NCI-H226 (cell line): Measurements from ENCODE around the gene LUZP1.

Experiments
- DNase-seq: peaks from one replicate; pipeline ENCODE4 v3.0.0-alpha.2; 2015

Gene LUZP1

DNA sequence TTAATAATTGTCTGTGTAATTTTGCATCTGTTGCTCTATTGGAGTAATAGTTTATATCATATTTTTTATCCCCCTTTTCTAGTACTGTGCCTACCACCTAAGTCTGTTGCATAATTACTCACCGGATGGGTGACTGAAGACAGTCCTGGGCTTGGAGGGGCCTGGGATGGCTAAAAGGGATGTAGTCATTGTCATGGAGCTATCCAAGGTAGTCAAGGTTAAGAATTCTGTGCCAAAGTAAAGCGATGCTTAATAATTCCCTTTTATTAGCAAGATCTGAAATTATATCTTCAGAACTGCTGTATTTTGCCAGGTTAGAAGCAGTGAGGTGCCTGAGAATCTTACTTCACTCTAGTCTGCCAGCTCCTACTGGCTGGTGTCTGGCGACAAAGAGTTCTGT is 87.8 kb downstream of the LUZP1 start:
- no peak for DNase-seq

- DNase-seq, result no peak
These were observed 89.6 kb downstream of the LUZP1 start for GRCh38 chr1:23079025-23079424.

DNA sequence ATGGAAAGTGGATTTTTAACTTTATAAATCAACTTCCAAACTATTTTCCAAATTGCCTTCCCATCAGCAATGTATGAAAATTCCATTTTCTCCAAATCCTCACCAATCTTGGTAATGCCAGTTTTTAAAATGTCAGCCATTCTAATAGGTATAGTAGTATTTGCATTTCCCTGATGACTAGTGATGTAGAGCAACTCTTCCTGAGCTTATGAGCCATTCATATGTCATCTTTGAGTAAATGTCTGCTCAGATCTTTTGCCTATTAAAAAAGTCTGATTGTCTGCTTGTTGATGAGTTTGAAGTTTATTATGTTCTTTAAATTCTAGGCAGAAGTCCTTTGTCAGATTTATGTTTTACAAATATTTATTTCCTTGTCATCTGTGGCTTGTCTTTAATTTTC is 94.6 kb downstream of the LUZP1 start:
- DNase-seq, result no peak

- DNase-seq, result no peak
These were observed 99.0 kb downstream of the LUZP1 start for GRCh38 chr1:23069675-23070074.

DNA sequence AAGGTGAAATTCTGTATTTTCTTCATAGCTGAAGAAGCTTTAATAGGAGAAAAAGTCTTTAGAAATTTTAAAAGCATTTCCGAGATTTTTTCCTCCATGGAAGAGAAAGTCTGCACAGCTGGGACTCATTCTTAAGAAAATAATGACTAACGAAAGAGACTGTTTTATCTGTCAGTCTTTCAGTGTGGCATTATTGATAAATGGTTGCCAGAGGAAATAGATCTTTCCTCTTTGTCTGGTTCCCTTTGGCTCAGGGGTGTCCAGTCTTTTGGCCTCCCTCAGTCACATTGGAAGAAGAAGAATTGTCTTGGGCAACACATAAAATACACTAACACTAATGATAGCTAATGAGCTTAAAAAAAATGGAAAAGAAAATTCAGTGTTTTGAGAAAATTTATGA is 99.5 kb downstream of the LUZP1 start:
- no peak for DNase-seq

DNA sequence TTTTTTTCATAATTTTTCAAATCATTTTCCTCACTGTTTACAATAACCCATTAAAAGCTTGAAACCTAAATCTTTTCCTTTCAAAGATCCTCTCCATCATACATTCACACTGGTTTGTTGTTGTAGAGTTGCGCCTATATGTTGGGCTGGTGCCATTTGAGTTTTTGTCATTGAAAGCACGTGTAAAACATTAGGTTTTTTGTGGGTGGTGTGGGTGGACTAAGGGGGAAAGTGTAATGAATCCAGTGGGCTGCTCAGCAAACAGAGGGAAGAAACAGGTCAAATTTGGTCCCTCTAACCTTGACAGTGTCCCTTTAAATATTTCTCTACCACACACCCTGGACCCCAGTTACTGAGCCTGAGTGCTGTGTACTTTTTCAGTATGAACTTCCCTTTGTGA is 102.6 kb downstream of the LUZP1 start:
- DNase-seq, result no peak

- no peak for DNase-seq
These were observed 103.3 kb downstream of the LUZP1 start for GRCh38 chr1:23065385-23065784.

DNA sequence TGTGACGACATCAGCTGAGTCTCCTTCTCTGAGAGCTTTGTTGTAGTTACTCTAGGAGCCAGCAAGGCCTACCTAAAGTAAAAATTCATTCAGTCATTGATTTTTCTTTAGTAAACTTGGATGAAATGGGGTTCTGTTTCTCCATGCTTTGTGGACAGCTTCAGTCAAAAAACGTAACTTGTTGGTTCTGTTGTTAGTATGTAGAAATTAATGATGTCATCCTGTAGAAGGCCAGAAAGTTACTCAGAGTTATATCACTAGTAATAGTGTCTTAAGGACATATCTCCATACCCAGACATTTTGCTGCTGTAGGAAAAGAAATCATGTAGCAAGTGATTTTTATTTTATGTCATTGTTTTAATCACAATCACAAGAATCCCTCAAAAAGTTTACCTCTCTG is 106.4 kb downstream of the LUZP1 start:
- DNase-seq, result no peak

- no peak for DNase-seq
These were observed 111.4 kb downstream of the LUZP1 start for GRCh38 chr1:23057301-23057700.

- no peak for DNase-seq
These were observed 117.3 kb downstream of the LUZP1 start for GRCh38 chr1:23051290-23051909.

GRCh38 chr1:23050201-23050600 is 118.5 kb downstream of the LUZP1 start:
- DNase-seq, result no peak

DNA sequence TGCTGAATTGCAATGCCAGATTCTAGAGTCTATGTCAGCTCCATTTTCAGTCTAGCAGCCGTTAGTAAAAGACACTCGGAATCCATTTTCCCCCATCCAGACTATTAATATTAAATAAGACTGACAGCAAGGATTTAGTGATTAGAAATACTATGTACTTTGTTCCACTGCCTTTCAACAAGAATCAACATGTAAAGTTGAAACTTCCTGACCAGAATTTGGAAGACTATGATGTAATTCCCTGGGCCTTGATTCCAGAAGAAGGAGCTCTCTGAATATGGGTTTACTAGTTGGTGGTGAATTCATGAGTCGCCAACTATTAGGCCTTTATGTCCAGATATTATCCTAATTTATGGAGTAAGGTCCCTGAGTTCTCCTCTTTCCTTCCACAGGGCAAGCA is 124.6 kb downstream of the LUZP1 start:
- DNase-seq, result no peak

DNA sequence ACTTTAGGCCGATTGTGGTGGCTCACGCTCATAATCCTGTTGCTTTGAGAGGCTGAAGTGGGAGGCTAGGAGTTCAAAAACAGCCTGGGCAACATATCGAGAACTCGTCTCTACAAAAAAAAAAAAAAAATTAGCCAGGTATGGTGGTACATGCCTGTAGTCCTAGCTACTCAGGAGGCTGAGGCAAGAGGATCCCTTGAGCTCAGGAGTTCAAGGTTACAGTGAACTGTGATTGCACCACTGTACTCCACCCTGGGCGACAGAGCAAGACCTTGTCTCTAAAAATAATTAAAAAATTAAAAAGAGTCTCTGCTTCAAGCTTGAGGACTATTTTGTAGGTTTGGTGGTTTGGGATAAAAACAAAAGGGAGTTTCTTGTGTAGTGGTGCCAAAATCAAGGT is 128.1 kb downstream of the LUZP1 start:
- no peak for DNase-seq

DNA sequence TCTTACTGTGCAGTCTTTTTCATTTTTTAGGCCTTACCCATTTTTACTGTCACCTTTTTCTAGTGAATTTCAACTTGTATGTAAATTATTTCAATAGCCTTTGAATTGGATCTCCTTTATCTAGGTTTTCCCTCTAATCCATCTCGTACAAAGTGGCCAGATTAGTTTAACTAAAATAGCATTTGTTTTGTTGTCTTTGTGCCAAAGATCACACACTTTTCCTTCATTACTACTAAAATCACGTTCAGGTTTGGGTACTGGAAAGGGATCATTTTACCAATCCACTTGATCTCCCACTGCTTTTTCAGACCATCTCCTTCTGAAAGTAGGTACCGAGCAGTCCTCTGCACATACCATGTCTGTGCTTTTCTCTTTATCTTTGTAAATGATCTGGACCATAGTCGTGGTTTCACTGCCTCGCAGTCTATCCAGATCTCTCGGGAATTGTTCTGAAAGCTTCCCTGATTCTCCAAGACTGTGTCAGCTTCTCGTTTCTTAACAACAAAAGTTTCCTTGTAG is 129.3 kb downstream of the LUZP1 start:
- DNase-seq, result no peak

DNA sequence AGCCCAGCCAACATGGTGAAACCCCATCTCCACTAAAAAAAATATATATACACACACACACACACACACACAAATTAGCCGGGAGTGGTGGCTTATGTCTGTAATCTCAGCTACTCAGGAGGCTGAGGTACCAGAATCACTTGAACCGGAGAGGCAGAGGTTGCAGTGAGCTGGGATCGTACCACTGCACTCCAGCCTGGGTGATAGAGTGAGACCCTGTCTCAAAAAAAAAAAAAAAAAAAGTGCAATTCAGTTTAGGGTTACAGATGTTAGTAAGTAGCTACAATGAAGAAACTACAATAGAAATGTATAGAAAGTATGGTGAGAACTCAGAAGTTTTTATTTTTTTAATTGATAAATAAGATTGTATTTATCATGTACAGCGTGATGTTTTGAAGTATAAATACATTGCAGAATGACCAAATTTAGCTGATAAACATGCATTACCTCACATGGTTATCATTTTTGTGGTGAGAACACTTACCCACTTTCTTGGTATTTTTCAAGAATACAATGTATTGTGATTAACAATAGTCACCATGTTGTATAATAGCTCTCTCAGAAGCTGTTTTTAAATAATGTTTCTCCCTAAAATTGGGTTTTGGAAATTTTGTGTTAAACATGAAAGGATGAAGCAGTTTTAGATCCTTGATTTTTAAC is 131.4 kb downstream of the LUZP1 start:
- no peak for DNase-seq

GRCh38 chr1:23035823-23036452 is 132.7 kb downstream of the LUZP1 start:
- DNase-seq, result no peak
